Thyroid gland (tissue), 4 donors: ENCODE results near the gene HCST. TPM values are rescaled to one million over a fixed set of nuclear protein-coding genes. Genes with fewer than 3 reads are reported as not detected.
"Not testable (repeated sequence)": the region's sequence is repeated elsewhere in the genome, so short reads cannot be mapped to it uniquely, and the experiment has no call there.

Experiments
- DNase-seq, 2 donors: peaks; one replicate each; pipeline ENCODE4 v3.0.0-alpha.2; 2019
- H3K27ac ChIP-seq, 3 donors: fragments of 200-600 bp; sonication (generic); 1 replicate in 2 of 3; 2 replicates in 1 of 3; pipeline ENCODE4 v1.5.1; 2016 to 2019; ENCODE audit warnings: mild to moderate bottlenecking in 1 of 3, moderate library complexity in 1 of 3
- H3K27me3 ChIP-seq: fragments of 200-600 bp; sonication (generic); one replicate; pipeline ENCODE4 v1.5.1; 2019
- H3K36me3 ChIP-seq, 2 donors: fragments of 200-600 bp; sonication (generic); one replicate each; pipeline ENCODE4 v1.5.1; 2016 to 2019
- H3K4me1 ChIP-seq, 2 donors: fragments of 200-600 bp; sonication (generic); one replicate each; pipeline ENCODE4 v1.5.1; 2017 to 2019
- H3K4me3 ChIP-seq, 3 donors: fragments of 200-600 bp; sonication (generic); replicated peaks in 1 of 3; 1 replicate in 2 of 3; 2 replicates in 1 of 3; pipeline ENCODE4 v1.5.1; 2016; ENCODE audit warnings: mild to moderate bottlenecking in 1 of 3
- H3K9me3 ChIP-seq: fragments of 200-600 bp; sonication (generic); one replicate; pipeline ENCODE4 v1.5.1; 2017
- CTCF ChIP-seq, 6 experiments: fragments of 200-600 bp in 3 of 6; fragments of 450-650 bp in 3 of 6; sonication (generic) in 3 of 6; IDR thresholded peaks; one replicate each; pipeline ENCODE4 v1.5.1; 2016 to 2019; ENCODE audit warnings: antibody characterized with exemption in 6 of 6, mild to moderate bottlenecking in 2 of 6, inconsistent platforms in 1 of 6, moderate library complexity in 1 of 6
- POLR2A ChIP-seq, 2 donors: fragments of 450-650 bp; IDR thresholded peaks; one replicate each; pipeline ENCODE4 v1.6.1; 2017; ENCODE audit warnings: antibody characterized with exemption in 2 of 2, mild to moderate bottlenecking in 2 of 2, moderate library complexity in 1 of 2
- WGBS, 2 donors: methylation state at CpG; one replicate each; pipeline ENCODE4 v1.1.5; 2017; 5-methylcytosine and 5-hydroxymethylcytosine counted together
- intact Hi-C: fragments of 100-400 bp; cut with DNase I; formaldehyde crosslinking; loops from one replicate; pipeline ENCODE4 v1.15.1; 2023
- total RNA-seq, 4 donors: library from RNA; depleted of rRNA; stranded (reverse); fragments of >200 nt; gene quantifications; one replicate each; pipeline ENCODE4 v1.2.3, GENCODE V29; 2016

Gene HCST
- total RNA-seq, 4 donors from 2014 or later, result 1.4 to 4.4 TPM; not detected in 2

- intact Hi-C loops, result no loop called here
- no peak for TF ChIP-seq POLR2A (IDR thresholded peaks at IDR 0.05)
- TF ChIP-seq CTCF (IDR thresholded peaks at IDR 0.05), result no peak
- peak; percentile 6 to 42 for DNase-seq
- no peak overlapping the region for H3K27ac ChIP-seq
- H3K27me3 ChIP-seq, result no peaks in the 10 kb centered on the region
- H3K4me3 ChIP-seq, result no peak overlapping the region
- WGBS, 2 donors, result 72 to 90% methylated on average over 9 of the region's 10 CpGs
- H3K4me1 ChIP-seq, result peaks cover 0 to 24% of the 10 kb centered on the region in 2 donors
- no peaks in the 10 kb centered on the region for H3K36me3 ChIP-seq
- H3K9me3 ChIP-seq, result no peaks in the 10 kb centered on the region
Observed at GRCh38 chr19:35908973-35909683, 6.8 kb downstream of the HCST start.

- intact Hi-C loops, result no loop called here
- H3K4me1 ChIP-seq, result peaks cover 0 to 24% of the 10 kb centered on the region in 2 donors
- H3K9me3 ChIP-seq, result no peaks in the 10 kb centered on the region
- H3K27me3 ChIP-seq, result no peaks in the 10 kb centered on the region
- WGBS, 2 donors, result 85 to 100% methylated on average over 1 to 3 of the region's 6 CpGs
- no peak overlapping the region for H3K4me3 ChIP-seq
- no peak overlapping the region for H3K27ac ChIP-seq
- no peak for TF ChIP-seq CTCF (IDR thresholded peaks at IDR 0.05)
- TF ChIP-seq POLR2A (IDR thresholded peaks at IDR 0.05), result no peak
- H3K36me3 ChIP-seq, result no peaks in the 10 kb centered on the region
- no peak for DNase-seq
Observed at GRCh38 chr19:35909684-35910035, 7.3 kb downstream of the HCST start.

GRCh38 chr19:35910355-35910754 is 8.0 kb downstream of the HCST start:
- intact Hi-C loops, H3K27ac ChIP-seq, H3K36me3 ChIP-seq, H3K9me3 ChIP-seq, H3K27me3 ChIP-seq, DNase-seq, H3K4me3 ChIP-seq: not testable (repeated sequence)
- WGBS, 2 donors, result 93 to 95% methylated on average over 14 of the region's 14 CpGs
- peaks cover 0 to 24% of the 10 kb centered on the region in 2 donors for H3K4me1 ChIP-seq

GRCh38 chr19:35911173-35911572 is 8.8 kb downstream of the HCST start:
- peak overlapping the region in 1 of 3 donors; percentile 20 for H3K27ac ChIP-seq

DNA sequence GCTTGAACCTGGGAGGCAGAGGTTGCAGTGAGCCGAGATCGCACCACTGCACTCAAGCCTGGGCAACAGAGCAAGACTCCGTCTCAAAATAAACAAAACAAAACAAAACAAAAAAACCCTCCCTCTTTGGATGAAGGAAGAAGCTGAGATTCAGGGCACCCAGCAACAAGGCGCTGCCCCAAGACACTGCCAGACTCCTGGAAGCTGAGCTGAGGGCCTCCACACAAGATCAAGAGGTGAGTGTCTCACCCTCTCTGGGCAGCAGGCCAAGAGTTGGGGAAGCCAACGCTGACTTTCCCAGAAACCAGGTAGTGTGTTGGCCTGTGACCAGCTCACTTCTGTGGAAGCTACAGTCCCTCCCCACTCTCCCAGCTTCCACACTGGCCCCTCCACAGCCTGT is 9.5 kb downstream of the HCST start:
- DNase-seq, result peak; percentile 96 to 97
- Histone ChIP-seq H3K4me3 (no peak overlapping the region), H3K9me3 (no peaks in the 10 kb centered on the region), H3K4me1 (peaks cover 0 to 16% of the 10 kb centered on the region in 2 donors), H3K27me3 (no peaks in the 10 kb centered on the region), H3K36me3 (no peaks in the 10 kb centered on the region), H3K27ac (peak overlapping the region in 2 of 3 donors; percentile 31 to 43)
- 25 to 39% methylated on average over 5 of the region's 5 CpGs for WGBS, 2 donors
- intact Hi-C loops, result no loop called here
- TF ChIP-seq POLR2A (IDR thresholded peaks at IDR 0.05) (no peak), CTCF (IDR thresholded peaks at IDR 0.05) (no peak)

More at GRCh38 chr19:35911173-35911572, 8.8 kb downstream of the HCST start:
- DNase-seq, result no peak
- H3K4me3 ChIP-seq, result no peak overlapping the region
- H3K27me3 ChIP-seq, result no peaks in the 10 kb centered on the region
- no peaks in the 10 kb centered on the region for H3K36me3 ChIP-seq
- intact Hi-C loops, result no loop called here
- 59 to 67% methylated on average over 3 of the region's 3 CpGs for WGBS, 2 donors
- H3K9me3 ChIP-seq, result no peaks in the 10 kb centered on the region
- H3K4me1 ChIP-seq, result peaks cover 0 to 21% of the 10 kb centered on the region in 2 donors
- TF ChIP-seq POLR2A (IDR thresholded peaks at IDR 0.05) (no peak), CTCF (IDR thresholded peaks at IDR 0.05) (no peak)
